H9 (cell line): ENCODE measurements around the gene SGIP1. TPM values are rescaled to one million over a fixed set of nuclear protein-coding genes. Genes with fewer than 3 reads are reported as not detected.

ENCODE experiments used
- DNase-seq: peaks from one replicate; pipeline ENCODE4 v3.0.0-alpha.2; 2017
- H2AFZ ChIP-seq: one replicate; pipeline ENCODE4 v1.6.1; 2013; ENCODE audit warnings: mild to moderate bottlenecking, low read length, control low read depth, moderate library complexity
- H2AK5ac ChIP-seq: 2 replicates; pipeline ENCODE4 v1.6.1; 2013; ENCODE audit warnings: low read length, control low read depth, mixed read lengths; ENCODE audit not compliant: insufficient read length
- H2BK120ac ChIP-seq: one replicate; pipeline ENCODE4 v1.6.1; 2013; ENCODE audit warnings: low read depth, mild to moderate bottlenecking, low read length, control low read depth, inconsistent platforms; ENCODE audit not compliant: poor library complexity, severe bottlenecking
- H2BK12ac ChIP-seq: 2 replicates; pipeline ENCODE4 v1.6.1; 2013; ENCODE audit warnings: low read length, control low read depth, mixed read lengths, low read depth; ENCODE audit not compliant: insufficient read length
- H2BK15ac ChIP-seq: 2 replicates; pipeline ENCODE4 v1.6.1; 2013; ENCODE audit warnings: low read depth, low read length, control low read depth
- H2BK20ac ChIP-seq: one replicate; pipeline ENCODE4 v1.6.1; 2013; ENCODE audit warnings: low read depth, mild to moderate bottlenecking, low read length, control low read depth, inconsistent platforms; ENCODE audit not compliant: poor library complexity, severe bottlenecking
- H2BK5ac ChIP-seq: 2 replicates; pipeline ENCODE4 v1.6.1; 2013; ENCODE audit warnings: low read length, control low read depth, mixed read lengths; ENCODE audit not compliant: insufficient read length
- H3K14ac ChIP-seq: 2 replicates; pipeline ENCODE4 v1.6.1; 2013; ENCODE audit warnings: low read length, control low read depth; ENCODE audit not compliant: insufficient read depth
- H3K18ac ChIP-seq: 2 replicates; pipeline ENCODE4 v1.6.1; 2013; ENCODE audit warnings: low read depth, mild to moderate bottlenecking, mixed read lengths, low read length, control low read depth; ENCODE audit not compliant: insufficient read length
- H3K23ac ChIP-seq: 2 replicates; pipeline ENCODE4 v1.6.1; 2013; ENCODE audit warnings: low read length, control low read depth, mixed read lengths, low read depth; ENCODE audit not compliant: insufficient read length
- H3K23me2 ChIP-seq: 2 replicates; pipeline ENCODE4 v1.6.1; 2013; ENCODE audit warnings: low read depth, mild to moderate bottlenecking, mixed read lengths, low read length, control low read depth; ENCODE audit not compliant: insufficient read length, poor library complexity, severe bottlenecking
- H3K27ac ChIP-seq: 2 replicates; pipeline ENCODE4 v1.5.1; 2013; ENCODE audit warnings: low read length, control low read depth, mixed read lengths, low read depth; ENCODE audit not compliant: insufficient read length
- H3K27me3 ChIP-seq: 2 replicates; pipeline ENCODE4 v1.6.1; 2013; ENCODE audit warnings: low read length, control low read depth, inconsistent platforms; ENCODE audit not compliant: insufficient read depth
- H3K4ac ChIP-seq: 2 replicates; pipeline ENCODE4 v1.6.1; 2013; ENCODE audit warnings: low read depth, mild to moderate bottlenecking, control low read depth, inconsistent platforms, low read length, moderate library complexity
- H3K4me1 ChIP-seq: 2 replicates; pipeline ENCODE4 v1.6.1; 2013; ENCODE audit warnings: low read length, control low read depth, inconsistent platforms; ENCODE audit not compliant: insufficient read depth
- H3K4me2 ChIP-seq: 2 replicates; pipeline ENCODE4 v1.6.1; 2013; ENCODE audit warnings: low read length, control low read depth, mixed read lengths; ENCODE audit not compliant: insufficient read length, insufficient read depth
- H3K56ac ChIP-seq: 2 replicates; pipeline ENCODE4 v1.6.1; 2013; ENCODE audit warnings: low read depth, mild to moderate bottlenecking, mixed read lengths, low read length, control low read depth; ENCODE audit not compliant: insufficient read length
- H3K79me1 ChIP-seq: 2 replicates; pipeline ENCODE4 v1.6.1; 2013; ENCODE audit warnings: low read depth, mild to moderate bottlenecking, moderate library complexity, low read length, control low read depth, inconsistent platforms; ENCODE audit not compliant: insufficient read depth, poor library complexity, severe bottlenecking
- H3K79me2 ChIP-seq: 2 replicates; pipeline ENCODE4 v1.6.1; 2013; ENCODE audit warnings: low read length, control low read depth, inconsistent platforms; ENCODE audit not compliant: insufficient read depth
- H3K9ac ChIP-seq: 2 replicates; pipeline ENCODE4 v1.6.1; 2013; ENCODE audit warnings: low read length, control low read depth, mixed read lengths; ENCODE audit not compliant: insufficient read length; ENCODE audit errors: extremely low read depth
- H3K9me3 ChIP-seq: one replicate; pipeline ENCODE4 v1.6.1; 2013; ENCODE audit warnings: low read depth, low read length, inconsistent platforms; ENCODE audit not compliant: control insufficient read depth
- H3T11ph ChIP-seq: one replicate; pipeline ENCODE4 v1.6.1; 2013; ENCODE audit warnings: mild to moderate bottlenecking, low read length, control low read depth, inconsistent platforms
- H4K20me1 ChIP-seq: one replicate; pipeline ENCODE4 v1.6.1; 2013; ENCODE audit not compliant: control insufficient read depth, insufficient read length, insufficient read depth
- H4K5ac ChIP-seq: 2 replicates; pipeline ENCODE4 v1.6.1; 2013; ENCODE audit warnings: low read depth, mild to moderate bottlenecking, mixed read lengths, low read length, control low read depth; ENCODE audit not compliant: insufficient read length
- H4K8ac ChIP-seq: replicated peaks from 2 replicates; pipeline ENCODE4 v1.6.1; 2013; ENCODE audit warnings: low read length, control low read depth, mixed read lengths, low read depth; ENCODE audit not compliant: insufficient read length
- H4K91ac ChIP-seq: 2 replicates; pipeline ENCODE4 v1.6.1; 2013; ENCODE audit warnings: low read depth, mild to moderate bottlenecking, moderate library complexity, mixed read lengths, low read length, control low read depth; ENCODE audit not compliant: insufficient read length
- H3K27ac Mint-ChIP-seq, 3 experiments: 2 replicates in 2 of 3; 3 replicates in 1 of 3; pipeline ENCODE4 v1.8.0; 2020 to 2021; ENCODE audit warnings: mixed read lengths in 3 of 3, mild to moderate bottlenecking in 1 of 3, moderate library complexity in 1 of 3
- H3K27me3 Mint-ChIP-seq: 2 replicates; pipeline ENCODE4 v1.8.0; 2021; ENCODE audit warnings: low read depth, mild to moderate bottlenecking, moderate library complexity, mixed read lengths
- H3K36me3 Mint-ChIP-seq, 3 experiments: 2 replicates in 2 of 3; 3 replicates in 1 of 3; pipeline ENCODE4 v1.8.0; 2020 to 2021; ENCODE audit warnings: low read depth in 3 of 3, mixed read lengths in 3 of 3; ENCODE audit not compliant: insufficient read depth in 1 of 3
- H3K4me1 Mint-ChIP-seq, 2 experiments: 2 replicates each; pipeline ENCODE4 v1.8.0; 2020; ENCODE audit warnings: mixed read lengths in 2 of 2
- H3K4me3 Mint-ChIP-seq, 2 experiments: 2 replicates in 1 of 2; 3 replicates in 1 of 2; pipeline ENCODE4 v1.8.0; 2020 to 2021; ENCODE audit warnings: mild to moderate bottlenecking in 2 of 2, mixed read lengths in 2 of 2, moderate library complexity in 1 of 2
- H3K9me3 Mint-ChIP-seq, 2 experiments: 2 replicates in 1 of 2; 3 replicates in 1 of 2; pipeline ENCODE4 v1.8.0; 2020; ENCODE audit warnings: mild to moderate bottlenecking in 2 of 2, mixed read lengths in 2 of 2, moderate library complexity in 1 of 2
- CTCF ChIP-seq: fragments of 200-600 bp; sonication (generic); conservative IDR thresholded peaks from 3 replicates; pipeline ENCODE4 v1.8.0; 2021; ENCODE audit warnings: antibody characterized with exemption, mild to moderate bottlenecking
- WGBS: extraction: QIAGEN DNeasy Blood & Tissue Kit; methylation state at CpG from one replicate; pipeline ENCODE4 v1.1.7; 2013; ENCODE audit warnings: missing lambda C conversion rate, low lambda C conversion rate, mixed read lengths; ENCODE audit not compliant: insufficient read length; ENCODE audit errors: extremely low coverage; 5-methylcytosine and 5-hydroxymethylcytosine counted together
- total RNA-seq: library from RNA; stranded (reverse); gene quantifications from 2 replicates; pipeline ENCODE4 v1.2.1, GENCODE V29; 2021

The SGIP1 gene
- total RNA-seq, 1 experiment from 2014 or later, result 1.5 TPM

- Histone ChIP-seq H4K20me1 (no peaks in the 10 kb centered on the region), H3K9ac (no peak overlapping the region), H3K9me3 (no peaks in the 10 kb centered on the region), H2AFZ (no peak overlapping the region), H3T11ph (no peak overlapping the region), H2BK12ac (no peak overlapping the region), H2BK15ac (no peak overlapping the region), H2BK120ac (no peak overlapping the region), H2BK5ac (no peak overlapping the region), H4K8ac (no peak overlapping the region), H3K27ac (no peak overlapping the region), H3K79me1 (no peaks in the 10 kb centered on the region), H3K23me2 (no peaks in the 10 kb centered on the region), H3K4me1 (peaks cover 5% of the 10 kb centered on the region), H3K18ac (no peak overlapping the region), H3K4ac (no peak overlapping the region), H4K5ac (no peak overlapping the region), H4K91ac (no peak overlapping the region), H2BK20ac (no peak overlapping the region), H3K23ac (no peak overlapping the region), H3K14ac (no peak overlapping the region), H3K27me3 (no peaks in the 10 kb centered on the region), H2AK5ac (no peak overlapping the region), H3K56ac (no peak overlapping the region), H3K79me2 (no peaks in the 10 kb centered on the region), H3K4me2 (no peak overlapping the region)
- no peak overlapping the region; a peak in 1 of 7 replicates for H3K27ac Mint-ChIP-seq
- peaks cover 13 to 16% of the 10 kb centered on the region in 2 experiments for H3K4me1 Mint-ChIP-seq
- peaks cover 0 to 2% of the 10 kb centered on the region in 2 experiments; a peak in 1 of 5 replicates for H3K9me3 Mint-ChIP-seq
- H3K4me3 Mint-ChIP-seq, result no peak overlapping the region
- no peaks in the 10 kb centered on the region for H3K36me3 Mint-ChIP-seq
- no peaks in the 10 kb centered on the region for H3K27me3 Mint-ChIP-seq
- DNase-seq, result no peak
- TF ChIP-seq CTCF, result no peak
- WGBS, result no CpG with 5 or more reads among the region's 1 CpG
Observed at GRCh38 chr1:66525086-66525485, 8.9 kb upstream of the SGIP1 start.
